HG03066 (cell line): ENCODE results near the gene CHST3.
"Not testable (repeated sequence)": the region's sequence is repeated elsewhere in the genome, so short reads cannot be mapped to it uniquely, and the experiment has no call there.

Experiments used
- ATAC-seq: cut with Tn5 transposase; IDR thresholded peaks from one replicate; pipeline ENCODE4 v1.9.1; 2021; ENCODE audit warnings: low read depth; ENCODE audit not compliant: unreplicated experiment

The CHST3 gene

DNA sequence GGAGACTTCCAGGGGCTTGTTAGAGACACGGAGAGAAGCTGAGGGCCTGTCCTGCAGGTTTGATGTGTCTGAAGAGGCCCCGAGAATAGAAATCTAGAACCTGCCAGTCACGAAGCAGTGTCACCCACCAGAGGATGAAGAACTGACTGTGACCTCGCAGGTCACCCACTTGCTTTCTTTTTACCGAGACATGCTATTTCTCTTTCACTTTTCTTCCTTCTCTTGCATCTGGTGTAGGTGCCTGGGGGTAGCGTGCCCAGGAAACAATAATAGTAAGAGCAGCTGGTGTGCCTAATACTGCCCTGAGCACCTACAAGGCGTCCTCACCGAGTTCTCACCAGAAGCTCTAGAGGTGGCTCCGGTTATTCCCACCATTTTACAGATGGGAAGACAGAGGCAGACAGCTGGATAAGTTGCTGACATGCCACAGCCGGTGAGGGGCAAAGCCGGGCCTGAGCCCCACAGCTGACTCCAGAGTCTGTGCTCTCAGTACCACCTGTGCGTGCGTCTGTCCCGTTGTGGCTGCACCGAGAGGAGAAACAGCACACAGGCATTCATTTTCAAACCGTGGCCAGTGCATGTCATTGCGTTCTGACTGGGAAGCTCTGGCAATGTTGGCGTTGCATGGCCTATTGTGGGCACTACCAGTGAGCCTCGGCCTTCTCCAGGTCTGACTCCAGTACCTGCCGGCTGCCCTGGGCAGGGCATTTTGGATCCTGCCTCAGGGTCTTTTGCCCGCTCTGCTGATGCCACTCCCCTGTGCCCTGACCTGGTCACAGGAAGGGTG, 7.8 kb downstream of the CHST3 start:
- no peak for ATAC-seq

DNA sequence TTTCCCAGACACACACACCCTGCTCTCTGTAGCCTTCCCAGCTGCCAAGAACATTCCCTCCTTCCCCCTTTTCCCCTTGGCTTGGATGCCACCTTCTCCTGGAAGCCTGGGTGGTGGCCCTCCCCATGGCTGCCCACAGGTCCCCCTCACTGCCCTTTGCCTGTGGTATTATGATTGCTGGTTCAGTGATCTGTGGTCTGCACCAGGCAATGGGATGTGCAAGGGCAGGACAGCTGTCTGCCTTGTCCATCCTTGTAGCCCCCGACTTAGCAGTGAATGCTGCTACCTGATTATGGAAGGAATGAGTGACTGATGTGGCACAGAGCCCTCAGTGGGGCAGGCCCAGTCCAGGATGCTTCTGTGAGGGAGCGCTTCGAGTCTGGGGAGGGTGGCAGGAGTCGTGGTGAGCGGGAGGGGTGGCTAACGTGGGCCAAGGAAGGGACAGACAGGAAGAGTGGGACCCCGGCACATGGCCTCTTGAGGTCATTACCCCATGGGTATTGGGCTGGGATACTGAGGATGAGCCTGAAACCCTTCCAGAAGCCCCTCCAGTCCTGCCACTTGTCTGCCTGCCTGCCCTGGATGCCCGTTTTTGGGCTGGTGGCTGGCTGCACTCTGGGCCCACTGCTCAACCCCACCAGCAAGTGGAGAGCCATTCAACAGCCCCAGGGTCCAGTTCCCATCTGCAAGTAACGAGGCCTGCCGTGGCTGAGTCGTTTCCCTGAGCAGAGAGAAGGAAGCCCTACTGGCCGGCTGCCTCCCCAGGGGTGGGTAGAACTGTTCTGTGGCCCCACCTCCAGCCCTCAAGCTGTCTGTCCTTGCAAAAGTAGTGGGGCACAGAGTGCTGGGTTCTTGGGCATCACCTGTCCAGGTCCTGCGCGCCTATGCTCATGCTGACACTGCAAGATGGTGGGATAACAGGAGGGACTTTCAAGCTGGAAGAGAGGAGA, 8.8 kb downstream of the CHST3 start:
- no peak for ATAC-seq

DNA sequence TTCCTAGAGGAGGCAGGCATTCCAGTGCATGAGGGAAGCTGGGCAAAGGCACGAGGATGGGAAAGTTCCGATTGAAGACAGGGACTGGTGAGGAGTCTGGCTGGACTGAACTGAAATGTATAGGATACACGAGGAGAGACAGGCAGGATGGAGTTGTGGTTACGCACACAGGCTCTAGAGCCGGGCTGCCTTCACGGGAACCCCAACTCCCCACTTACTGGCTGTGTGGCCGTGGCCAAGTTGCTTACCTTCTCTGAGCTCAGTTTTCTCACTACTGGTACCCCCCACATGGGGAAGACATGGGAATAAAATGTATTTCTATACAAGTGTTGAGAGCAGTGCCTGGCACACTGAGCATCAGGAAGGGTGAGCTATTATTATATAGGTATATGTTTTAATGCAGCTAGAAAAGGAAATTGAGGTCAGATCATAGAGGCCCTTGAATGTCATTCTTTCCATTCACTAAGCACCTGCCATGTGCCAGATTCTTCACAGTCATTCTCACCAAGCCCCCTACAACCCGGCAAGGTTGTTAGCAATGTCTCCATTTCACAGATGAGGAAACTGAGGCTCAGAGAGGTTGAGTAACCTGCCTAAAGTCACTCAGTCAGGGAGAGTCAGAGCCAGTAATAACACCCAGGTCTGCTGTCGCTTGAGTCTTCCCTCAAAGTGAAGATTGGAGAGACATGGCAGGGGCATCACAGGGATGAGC, 9.7 kb downstream of the CHST3 start:
- ATAC-seq, result no peak

DNA sequence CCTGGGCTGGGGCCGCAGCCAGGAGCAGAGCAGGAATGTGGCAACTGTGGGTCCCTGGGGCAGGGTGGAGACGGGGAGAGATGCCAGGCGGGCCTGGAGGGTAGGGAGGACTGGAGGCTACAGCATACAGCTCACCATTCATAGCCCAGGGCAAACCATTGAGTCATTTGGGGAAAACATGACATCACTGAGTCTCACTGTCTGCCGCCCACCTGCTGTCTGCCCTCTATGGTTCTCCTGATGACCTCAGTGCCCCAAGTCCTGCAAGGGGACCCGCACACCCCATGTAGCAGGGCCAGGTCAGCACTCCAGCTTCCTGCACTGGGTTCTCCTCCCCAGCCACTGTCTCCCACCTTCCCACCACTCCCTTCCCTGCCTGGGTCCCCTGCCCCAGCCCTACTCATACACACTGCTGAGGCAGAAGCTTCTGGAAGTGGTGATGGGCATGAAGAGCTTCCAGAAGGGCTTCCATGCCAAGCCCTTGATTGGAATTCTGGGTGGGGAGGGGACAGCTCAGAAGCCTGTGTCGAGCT, 10.4 kb downstream of the CHST3 start:
- ATAC-seq, result no peak

DNA sequence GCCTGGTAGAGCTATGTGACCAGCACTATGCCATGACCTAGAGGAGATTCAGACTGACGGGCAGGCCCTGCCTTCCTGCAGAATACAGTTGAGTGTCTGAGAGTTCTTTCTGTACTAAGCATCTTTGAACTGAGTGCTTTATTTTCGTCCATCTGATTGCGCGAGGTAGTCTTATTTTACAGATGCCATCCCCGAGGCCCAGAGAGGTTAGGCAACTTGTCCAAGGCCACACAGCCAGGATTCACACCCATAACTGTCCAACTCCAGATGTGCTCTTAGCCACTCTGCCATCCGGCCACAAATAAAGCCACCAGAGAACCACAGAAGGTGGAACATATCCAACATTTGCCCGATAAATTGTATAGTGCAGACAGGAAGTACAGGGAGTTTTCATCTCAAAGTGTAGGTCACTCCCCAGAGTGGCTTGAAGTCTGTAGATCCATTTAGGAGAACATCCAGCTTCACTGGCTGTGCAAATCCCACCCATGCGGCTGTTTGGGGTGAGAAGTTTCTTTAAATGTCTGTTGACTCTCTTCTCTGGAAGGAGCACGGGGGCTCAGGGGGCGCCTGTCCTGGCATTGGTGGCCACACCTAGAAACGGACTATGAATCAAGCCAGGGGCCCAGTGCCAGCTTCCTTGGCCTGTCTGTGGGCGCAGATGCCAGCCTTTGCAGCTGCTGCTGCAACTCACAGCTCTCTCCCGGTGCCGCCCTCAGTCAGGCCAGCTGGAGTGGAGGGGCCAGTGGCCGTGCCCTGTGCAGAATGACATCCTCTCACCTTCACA, 11.1 kb downstream of the CHST3 start:
- no peak for ATAC-seq

DNA sequence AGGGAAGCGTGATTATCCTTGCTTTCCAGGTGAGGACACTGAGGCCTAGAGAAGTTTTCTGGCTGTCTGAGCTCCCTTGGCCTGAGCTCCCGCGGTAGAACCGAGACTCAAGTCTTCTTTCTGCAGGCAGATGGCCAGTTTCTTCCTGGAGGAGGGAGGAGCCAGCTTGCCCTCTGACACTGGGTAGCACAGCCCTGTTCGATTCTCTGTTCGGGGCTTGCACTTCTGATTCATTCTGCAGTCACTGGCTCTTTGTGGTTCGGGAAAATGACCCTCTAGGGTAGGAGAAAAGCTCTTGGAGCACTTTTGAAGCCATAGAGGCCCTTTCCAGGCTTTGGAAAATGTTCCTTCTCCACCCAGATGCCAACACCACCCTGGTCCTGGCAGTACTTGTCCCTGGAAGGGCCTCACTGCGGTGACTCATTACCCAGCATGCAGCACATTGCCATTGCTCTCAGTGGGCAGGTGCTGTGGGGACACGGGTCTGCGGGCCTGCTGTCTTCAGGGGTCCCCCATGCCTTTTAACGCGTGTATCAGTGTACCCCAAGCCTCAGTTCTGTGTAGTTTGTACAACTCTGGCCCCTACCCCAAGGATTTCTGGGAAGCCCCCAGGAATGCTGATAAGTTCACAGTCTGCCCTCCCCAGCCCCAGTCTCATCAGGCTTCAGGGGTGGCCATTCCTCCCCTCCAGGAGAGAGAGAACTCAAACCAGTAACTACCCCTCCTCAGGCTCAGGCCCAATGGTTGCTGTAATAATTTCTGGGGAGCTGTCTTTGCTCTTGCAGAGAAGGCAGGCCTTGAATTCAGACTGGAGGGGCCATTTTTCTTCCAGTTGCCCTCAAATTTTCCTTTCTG, 11.9 kb downstream of the CHST3 start:
- ATAC-seq, result no peak

DNA sequence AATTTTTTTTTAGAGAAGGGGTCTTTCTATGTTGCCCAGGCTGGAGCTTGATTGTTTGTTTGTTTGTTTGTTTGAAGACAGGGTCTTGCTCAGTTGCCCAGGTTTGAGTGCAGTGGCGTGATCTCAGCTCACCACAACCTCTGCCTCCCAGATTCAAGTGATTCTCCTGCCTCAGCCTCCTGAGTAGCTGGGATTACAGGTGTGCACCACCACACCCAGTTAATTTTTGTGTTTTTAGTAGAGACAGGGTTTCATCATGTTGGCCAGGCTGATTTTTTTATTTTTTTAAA, 13.4 kb downstream of the CHST3 start:
- not testable (repeated sequence) for ATAC-seq

DNA sequence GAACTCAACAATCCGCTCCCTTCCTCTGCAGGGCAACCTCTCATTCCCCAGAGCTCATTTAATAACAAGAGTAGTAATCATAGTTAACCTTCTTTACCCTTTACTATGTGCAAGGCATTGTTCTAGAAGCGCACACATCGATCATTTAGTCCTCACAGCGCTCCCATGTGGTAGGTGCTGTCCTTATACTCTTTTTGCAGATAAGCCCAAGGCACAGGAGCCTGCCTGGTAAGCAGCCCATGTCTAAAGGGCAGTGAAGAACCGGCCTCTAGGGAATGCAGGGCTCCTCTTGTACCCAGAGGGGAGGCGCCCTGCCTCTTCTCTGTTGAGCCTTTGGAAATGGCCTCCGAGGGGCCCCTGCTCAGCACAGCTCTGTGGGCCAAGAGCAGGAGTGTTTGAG, 14.3 kb downstream of the CHST3 start:
- no peak for ATAC-seq

DNA sequence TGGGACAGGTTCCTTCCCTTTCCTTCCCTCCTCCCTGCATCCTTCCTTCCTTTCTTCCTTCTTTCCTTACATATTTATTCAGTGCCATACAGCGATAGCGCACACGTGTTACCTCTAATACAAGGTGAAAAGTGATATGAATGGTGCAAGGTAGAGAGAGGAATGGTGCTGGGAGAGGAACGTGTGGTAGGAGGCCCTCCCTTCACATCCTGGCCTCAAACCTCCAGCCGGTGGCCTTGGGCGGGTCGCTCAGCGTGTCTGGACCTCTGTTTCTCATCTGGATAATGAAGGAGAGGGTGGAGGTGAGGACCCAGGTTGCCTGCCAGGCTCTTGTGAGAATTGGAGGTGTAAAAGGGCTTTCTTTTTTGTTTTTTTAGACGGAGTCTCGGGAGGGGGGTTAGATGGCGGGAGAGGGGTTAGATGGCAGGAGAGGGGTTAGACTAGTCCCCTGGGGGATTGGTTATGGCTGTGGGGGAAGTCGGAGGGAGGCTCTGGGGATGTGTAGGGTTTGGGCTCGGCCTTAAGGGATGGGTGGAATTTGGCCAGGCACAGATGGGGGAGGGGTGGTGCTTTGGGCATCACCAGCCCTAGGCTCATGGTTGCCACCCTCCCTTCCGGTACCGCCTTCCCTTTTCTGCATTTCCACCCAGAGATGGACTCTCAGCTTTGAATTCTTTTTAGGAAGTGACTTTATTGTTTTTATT, 14.9 kb downstream of the CHST3 start:
- ATAC-seq, result no peak

DNA sequence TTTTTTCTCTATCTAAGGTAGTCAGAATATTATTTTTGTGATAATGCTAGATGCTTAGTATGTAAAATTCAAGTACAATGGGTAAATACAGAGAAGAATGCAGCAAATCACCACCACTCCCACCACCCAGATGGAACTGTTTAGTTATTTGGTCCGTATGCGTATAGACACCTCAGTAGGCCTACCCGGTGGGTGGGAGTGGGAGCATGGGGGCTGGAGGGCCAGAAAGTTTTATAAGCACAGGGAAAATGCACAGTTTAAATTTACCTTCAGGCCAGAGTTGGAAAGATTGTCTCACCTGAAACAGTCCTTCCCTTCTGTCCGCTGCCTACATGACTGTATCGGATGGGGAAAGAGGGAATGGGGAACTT, 15.5 kb downstream of the CHST3 start:
- no peak for ATAC-seq

DNA sequence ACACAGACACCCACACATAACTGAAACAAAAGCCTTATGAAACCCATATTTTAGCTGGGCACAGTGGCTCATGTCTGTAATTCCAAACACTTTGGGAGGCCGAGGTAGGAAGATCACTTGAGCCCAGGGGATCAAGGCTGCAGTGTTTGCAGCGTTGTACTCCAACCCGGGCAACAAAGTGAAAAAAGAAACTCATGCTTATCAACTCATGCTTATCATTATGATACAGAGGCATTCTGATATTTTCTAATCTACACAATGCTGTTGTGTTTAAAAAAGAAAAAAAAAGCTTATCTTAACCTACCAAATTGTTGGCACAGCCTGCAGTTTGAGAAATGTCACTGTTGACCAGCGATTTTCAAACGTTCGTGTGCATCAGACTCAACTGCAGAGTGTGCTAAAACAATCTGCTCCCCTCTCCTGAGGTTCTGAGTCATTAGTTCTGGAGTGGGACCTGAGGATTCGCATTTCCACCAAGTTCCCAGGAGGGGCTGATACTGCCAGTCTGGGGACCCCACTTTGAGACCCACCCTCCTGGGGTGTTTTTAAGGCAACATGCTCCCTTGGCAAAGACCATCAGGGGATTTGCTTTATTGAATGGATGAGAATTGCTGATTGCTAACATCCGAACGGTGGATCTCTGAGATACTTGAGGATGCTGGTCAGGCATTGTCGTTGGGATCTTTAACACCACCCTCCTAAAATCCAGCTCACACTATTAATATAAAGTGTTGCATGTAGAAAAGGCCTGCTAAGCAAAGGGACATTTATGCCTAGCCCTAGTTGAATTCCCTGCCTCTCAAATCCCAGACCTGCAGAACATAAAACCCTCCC, 16.2 kb downstream of the CHST3 start:
- ATAC-seq, result no peak

DNA sequence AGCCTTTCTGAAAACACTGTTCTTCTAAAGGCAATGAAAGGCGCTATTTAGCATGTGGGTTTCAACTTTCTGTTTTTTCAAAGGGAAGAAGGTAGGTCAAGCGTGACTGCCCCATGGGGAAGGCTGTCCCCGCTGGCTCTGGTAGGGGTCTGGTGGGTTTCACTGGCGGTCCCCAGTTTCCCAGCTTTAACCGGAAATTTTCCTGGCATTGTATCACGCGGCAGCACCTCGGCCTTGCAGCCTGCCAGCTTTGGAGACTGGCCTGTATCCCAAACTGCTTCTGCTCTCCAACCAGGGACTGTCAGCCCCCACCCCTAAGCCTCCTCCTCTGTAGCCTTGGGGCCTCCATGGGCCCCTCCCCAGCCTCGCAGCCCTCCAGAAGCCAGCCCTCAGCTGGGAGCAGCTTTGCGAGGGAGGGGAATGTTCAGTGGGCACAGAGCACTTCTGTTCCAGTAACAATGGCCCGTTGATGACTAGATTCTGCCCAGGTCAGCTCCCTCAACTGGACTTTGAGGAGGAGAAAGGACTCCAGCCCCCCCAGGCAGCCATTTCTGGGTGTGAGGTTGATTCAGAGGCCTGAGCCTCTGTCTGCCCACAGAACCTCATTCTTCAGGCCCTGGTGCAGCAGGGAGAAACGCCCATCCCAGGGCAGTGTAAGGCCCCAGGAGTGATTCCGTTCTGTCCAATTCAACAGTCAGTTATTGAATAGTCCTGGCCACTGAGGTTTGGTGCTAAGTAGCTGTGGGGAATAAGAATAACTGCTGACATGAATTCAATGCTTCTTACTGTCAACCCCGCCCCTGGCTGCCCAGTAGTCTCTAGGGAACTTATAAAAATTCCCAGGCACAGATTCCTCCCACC, 17.1 kb downstream of the CHST3 start:
- no peak for ATAC-seq

DNA sequence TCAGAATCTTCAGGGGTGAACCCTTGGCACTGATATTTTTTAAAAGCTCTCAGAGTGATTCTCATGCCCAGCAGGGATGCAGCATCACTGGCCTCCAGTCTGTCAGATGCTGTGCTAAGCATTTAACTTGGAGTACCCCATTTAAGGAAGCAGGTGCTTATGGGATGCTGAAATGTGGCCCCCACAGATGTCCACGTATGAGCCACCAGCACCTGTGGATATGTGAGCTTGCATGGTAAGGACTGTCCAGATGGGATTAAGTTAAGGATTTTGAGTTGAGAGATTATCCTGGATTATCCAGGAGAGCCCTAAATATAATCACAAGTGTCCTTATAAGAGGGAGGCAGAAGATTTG, 17.7 kb downstream of the CHST3 start:
- ATAC-seq, result no peak

DNA sequence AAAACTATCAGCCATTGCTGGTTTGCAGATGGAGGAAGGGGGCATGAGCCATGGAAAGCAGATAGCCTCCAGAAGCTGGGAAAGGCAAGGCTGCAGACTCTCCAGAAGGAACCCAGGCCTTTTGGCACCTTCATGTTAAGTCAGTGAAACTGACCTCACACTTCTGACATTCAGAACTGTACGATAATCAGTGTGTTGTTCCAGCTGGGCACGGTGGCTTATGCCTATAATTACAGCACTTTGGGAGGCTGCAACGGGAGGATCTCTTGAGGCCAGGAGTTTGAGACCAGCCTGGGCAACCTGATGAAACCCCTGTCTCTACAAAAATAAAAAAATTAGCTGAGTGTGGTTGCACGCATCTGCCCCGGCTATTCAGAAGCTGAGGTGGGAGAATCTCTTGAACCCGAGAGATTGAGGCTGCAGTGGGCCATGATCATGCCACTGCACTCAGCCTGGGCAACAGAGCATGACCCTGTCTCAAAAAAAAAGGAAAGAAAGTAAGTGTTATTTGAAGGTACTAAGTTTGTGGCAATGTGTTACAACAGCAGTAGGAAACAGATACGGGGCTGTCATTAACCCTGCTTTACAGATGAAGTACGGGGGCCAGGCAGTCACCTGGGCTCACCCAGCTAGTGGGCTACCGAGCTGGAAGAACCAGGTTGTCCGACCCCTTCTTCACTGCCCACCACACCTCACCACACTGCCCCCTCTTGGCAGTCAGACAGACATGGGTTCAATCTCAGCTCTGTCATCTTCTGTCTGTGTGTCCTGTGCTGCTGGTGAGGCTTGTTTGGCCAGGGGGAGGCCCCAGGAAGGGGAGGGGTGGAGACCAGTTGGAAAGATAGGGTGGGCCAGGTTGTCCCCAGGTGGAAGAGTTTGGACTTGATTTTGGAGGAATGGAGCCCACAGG, 18.3 kb downstream of the CHST3 start:
- no peak for ATAC-seq

DNA sequence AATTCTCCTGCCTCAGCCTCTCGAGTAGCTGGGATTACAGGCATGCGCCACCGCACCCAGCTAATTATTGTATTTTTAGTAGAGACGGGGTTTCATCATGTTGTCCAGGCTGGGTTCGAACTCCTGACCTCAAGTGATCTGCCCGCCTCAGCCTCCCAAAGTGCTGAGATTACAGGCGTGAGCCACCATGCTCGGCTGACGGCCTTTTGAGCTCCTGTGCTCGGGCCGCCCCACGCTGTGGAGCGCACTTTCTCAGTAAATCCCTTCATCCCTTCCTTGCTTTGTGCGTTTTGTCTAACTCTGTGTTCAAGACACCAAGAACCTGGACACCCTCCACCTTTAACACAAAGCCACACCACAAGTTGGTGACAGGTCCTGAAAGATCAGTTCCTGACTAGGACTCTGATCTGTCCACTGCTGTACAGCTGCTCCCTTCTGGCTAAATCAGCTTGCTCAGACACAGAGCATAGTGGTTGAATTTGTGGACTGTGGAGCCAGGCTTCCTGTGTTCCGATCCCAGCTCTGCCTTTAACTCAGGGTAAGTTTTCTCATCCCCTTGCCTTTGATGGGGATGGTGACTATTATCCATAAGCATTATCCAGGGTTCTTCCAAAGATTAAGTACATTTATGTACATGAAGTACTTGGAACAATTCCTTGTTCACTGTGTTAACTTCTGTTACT, 20.1 kb downstream of the CHST3 start:
- ATAC-seq, result no peak
